OCI-LY3 (cell line): ENCODE results near the gene WDR73.

Experiments used
- H2AFZ ChIP-seq: fragments of 200-600, 300-600 bp; shearing (Covaris generic); 2 replicates; pipeline ENCODE4 v1.6.0; 2014; ENCODE audit warnings: antibody characterized with exemption, low read depth, low read length
- H3K27ac ChIP-seq: fragments of 200-600, 300-600 bp; sonication (generic); 2 replicates; pipeline ENCODE4 v1.5.1; 2014; ENCODE audit warnings: mild to moderate bottlenecking, low read length, moderate library complexity, mixed read lengths
- H3K27me3 ChIP-seq: fragments of 200-600, 300-600 bp; sonication (generic); 2 replicates; pipeline ENCODE4 v1.6.1; 2014; ENCODE audit warnings: low read depth, low read length, mixed read lengths
- H3K36me3 ChIP-seq: fragments of 200-600, 300-600 bp; sonication (generic); replicated peaks from 2 replicates; pipeline ENCODE3; 2014; ENCODE audit warnings: low read depth, low read length, mixed read lengths
- H3K4me1 ChIP-seq: fragments of 300-600, 200-600 bp; sonication (generic); 2 replicates; pipeline ENCODE4 v1.6.1; 2014; ENCODE audit warnings: low read length, mixed read lengths
- H3K4me2 ChIP-seq: fragments of 200-600, 300-600 bp; sonication (generic); 2 replicates; pipeline ENCODE4 v1.6.1; 2014; ENCODE audit warnings: low read length, mixed read lengths
- H3K4me3 ChIP-seq: fragments of 300-600, 200-600 bp; sonication (generic); 2 replicates; pipeline ENCODE4 v1.5.1; 2014; ENCODE audit warnings: antibody characterized with exemption, mild to moderate bottlenecking, low read length, moderate library complexity
- H3K79me2 ChIP-seq: fragments of 300-600, 200-600 bp; shearing (Covaris generic); 2 replicates; pipeline ENCODE4 v1.6.1; 2014; ENCODE audit warnings: mild to moderate bottlenecking, low read length, mixed read lengths
- H3K9ac ChIP-seq: fragments of 300-600, 200-600 bp; shearing (Covaris generic); 2 replicates; pipeline ENCODE4 v1.6.0; 2014; ENCODE audit warnings: mild to moderate bottlenecking, low read length, moderate library complexity
- H3K9me3 ChIP-seq: fragments of 200-600, 300-600 bp; shearing (Covaris generic); 2 replicates; pipeline ENCODE4 v1.6.1; 2014; ENCODE audit warnings: low read length, mixed read lengths; ENCODE audit not compliant: insufficient read depth
- H4K20me1 ChIP-seq: fragments of 200-600, 300-600 bp; sonication (generic); 2 replicates; pipeline ENCODE4 v1.6.1; 2016; ENCODE audit warnings: low read length, mixed read lengths; ENCODE audit not compliant: insufficient read depth
- EZH2phosphoT487 ChIP-seq: fragments of 200-600 bp; shearing (Covaris generic); IDR thresholded peaks from 2 replicates; pipeline ENCODE4 v1.6.1; 2018; ENCODE audit warnings: antibody characterized with exemption, mixed run types, low read depth
- TF ChIP-seq, protein P1 (sequence below): fragments of 200-600, 300-600 bp; sonication (generic); IDR thresholded peaks from 2 replicates; pipeline ENCODE4 v1.5.1; 2014; ENCODE audit warnings: antibody characterized with exemption, low read length, low read depth

The WDR73 gene

DNA sequence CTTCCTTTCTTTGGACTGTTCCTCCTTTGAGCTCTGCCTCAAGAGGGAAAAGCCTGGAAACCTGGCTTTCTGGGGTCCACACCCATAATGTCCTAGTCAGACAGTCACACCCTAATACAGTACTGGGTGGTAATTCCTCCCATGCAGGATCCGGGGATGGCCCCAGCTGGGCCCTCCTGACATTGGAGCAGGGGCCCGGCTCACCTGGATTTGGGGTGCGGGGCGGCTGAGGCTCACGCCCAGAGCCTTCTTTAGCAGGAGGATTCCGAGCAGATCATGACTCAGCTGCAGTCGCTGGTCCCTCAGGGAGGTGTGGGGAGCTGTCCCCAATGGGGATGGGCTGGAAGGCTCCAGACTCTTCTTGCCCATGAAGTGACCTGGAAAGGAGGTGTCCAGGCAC, 2.9 kb upstream of the WDR73 start:
- Histone ChIP-seq H3K27ac (no peak overlapping the region), H3K36me3 (peaks cover 5% of the 10 kb centered on the region), H3K4me2 (peak overlapping the region; percentile 90), H3K79me2 (peaks cover 20% of the 10 kb centered on the region), H2AFZ (no peak overlapping the region), H3K4me1 (peaks cover 27% of the 10 kb centered on the region), H3K9me3 (no peaks in the 10 kb centered on the region), H3K4me3 (peak overlapping the region; percentile 83), H4K20me1 (no peaks in the 10 kb centered on the region), H3K9ac (no peak overlapping the region), H3K27me3 (no peaks in the 10 kb centered on the region)
- TF ChIP-seq, protein P1, sequence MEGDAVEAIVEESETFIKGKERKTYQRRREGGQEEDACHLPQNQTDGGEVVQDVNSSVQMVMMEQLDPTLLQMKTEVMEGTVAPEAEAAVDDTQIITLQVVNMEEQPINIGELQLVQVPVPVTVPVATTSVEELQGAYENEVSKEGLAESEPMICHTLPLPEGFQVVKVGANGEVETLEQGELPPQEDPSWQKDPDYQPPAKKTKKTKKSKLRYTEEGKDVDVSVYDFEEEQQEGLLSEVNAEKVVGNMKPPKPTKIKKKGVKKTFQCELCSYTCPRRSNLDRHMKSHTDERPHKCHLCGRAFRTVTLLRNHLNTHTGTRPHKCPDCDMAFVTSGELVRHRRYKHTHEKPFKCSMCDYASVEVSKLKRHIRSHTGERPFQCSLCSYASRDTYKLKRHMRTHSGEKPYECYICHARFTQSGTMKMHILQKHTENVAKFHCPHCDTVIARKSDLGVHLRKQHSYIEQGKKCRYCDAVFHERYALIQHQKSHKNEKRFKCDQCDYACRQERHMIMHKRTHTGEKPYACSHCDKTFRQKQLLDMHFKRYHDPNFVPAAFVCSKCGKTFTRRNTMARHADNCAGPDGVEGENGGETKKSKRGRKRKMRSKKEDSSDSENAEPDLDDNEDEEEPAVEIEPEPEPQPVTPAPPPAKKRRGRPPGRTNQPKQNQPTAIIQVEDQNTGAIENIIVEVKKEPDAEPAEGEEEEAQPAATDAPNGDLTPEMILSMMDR, result no peak
- TF ChIP-seq EZH2phosphoT487, result no peak

DNA sequence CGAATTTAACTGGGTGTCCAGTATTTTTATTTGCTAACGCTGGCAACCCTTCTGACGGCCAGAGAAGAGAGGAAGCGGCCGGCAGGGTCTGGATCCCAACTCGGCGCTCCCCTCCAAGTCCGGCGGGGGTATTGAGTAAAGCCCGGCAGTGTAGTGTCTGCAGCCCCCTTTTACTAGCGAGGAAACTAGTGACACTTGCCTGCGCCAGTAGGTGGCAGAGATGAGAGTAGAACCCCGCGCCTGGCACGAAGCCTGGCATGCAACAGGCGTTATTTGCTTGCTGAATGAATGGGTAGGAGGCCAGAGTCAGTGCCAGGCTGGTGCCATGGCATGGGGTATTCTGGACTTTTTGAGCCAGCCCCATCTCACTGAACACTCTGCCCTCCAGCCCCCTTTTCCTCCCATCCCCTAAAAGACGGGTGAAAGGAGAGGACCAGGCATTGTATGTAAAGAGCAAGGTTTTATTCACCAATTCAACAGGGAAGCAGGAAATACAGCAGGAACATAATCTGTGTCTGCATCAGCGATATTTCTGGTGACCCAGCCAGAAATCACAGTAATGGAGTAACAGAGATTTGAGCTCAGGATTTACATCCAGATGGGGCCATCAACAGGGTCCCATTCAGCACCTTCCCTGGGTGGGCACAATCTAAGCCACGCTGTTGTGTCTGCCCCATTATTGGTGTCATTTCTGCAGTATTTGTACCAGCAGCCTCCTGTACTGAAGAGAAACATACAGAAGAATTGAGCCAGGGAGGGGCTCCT, 788 bp upstream of the WDR73 start:
- TF ChIP-seq, protein P1, result peak; percentile 78
- no peak for TF ChIP-seq EZH2phosphoT487
- H3K9ac ChIP-seq, result peak overlapping the region; percentile 86
- peaks cover 27% of the 10 kb centered on the region for H3K4me1 ChIP-seq
- no peaks in the 10 kb centered on the region for H4K20me1 ChIP-seq
- H3K36me3 ChIP-seq, result peaks cover 11% of the 10 kb centered on the region
- peaks cover 20% of the 10 kb centered on the region for H3K79me2 ChIP-seq
- no peaks in the 10 kb centered on the region for H3K9me3 ChIP-seq
- peak overlapping the region; percentile 100 for H3K4me2 ChIP-seq
- peak overlapping the region; percentile 91 for H3K4me3 ChIP-seq
- H3K27me3 ChIP-seq, result no peaks in the 10 kb centered on the region
- H2AFZ ChIP-seq, result peak overlapping the region; percentile 74
- peak overlapping the region; percentile 51 for H3K27ac ChIP-seq

DNA sequence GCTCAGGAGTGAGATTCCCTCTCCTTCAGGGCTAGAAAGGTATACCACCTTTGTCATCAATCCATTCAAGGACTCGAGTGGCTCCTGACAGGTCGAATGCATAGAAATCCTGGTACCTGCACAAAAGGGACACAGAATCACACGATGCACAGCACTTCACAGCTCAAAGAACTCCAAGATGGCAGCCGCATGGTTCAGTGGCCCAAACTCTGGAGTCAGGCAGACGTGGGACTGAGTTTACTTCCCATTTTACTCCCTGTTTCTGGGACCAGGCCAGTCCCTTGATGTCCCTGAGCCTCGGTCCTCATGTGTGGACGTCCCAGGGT, 536 bp downstream of the WDR73 start:
- H3K4me3 ChIP-seq, result peak overlapping the region; percentile 91
- H3K36me3 ChIP-seq, result peaks cover 21% of the 10 kb centered on the region
- no peak for TF ChIP-seq EZH2phosphoT487
- TF ChIP-seq, protein P1, result no peak
- peak overlapping the region; percentile 73 for H2AFZ ChIP-seq
- peaks cover 19% of the 10 kb centered on the region for H3K4me1 ChIP-seq
- no peaks in the 10 kb centered on the region for H4K20me1 ChIP-seq
- H3K27ac ChIP-seq, result peak overlapping the region; percentile 58
- H3K27me3 ChIP-seq, result no peaks in the 10 kb centered on the region
- peak overlapping the region; percentile 100 for H3K4me2 ChIP-seq
- peaks cover 20% of the 10 kb centered on the region for H3K79me2 ChIP-seq
- no peaks in the 10 kb centered on the region for H3K9me3 ChIP-seq
- H3K9ac ChIP-seq, result peak overlapping the region; percentile 86

DNA sequence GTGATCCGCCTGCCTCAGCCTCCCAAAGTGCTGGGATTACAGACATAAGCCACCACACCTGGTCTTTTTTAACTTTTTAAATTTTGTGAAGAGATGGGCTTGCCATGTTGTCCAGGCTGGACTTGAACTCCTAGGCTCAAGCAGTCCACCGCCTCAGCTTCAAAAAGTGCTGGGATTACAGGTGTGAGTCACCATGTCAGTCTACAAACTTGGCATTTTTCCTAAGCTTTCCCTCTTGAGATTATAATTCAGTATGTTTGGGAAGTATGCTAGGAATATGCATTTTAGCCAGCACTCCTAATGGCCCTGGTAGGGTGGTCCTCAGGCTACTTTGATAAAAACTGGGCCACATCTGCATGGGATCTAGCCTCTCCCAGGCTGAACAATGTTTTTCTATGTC, 4.4 kb downstream of the WDR73 start:
- TF ChIP-seq, protein P1, result no peak
- TF ChIP-seq EZH2phosphoT487, result no peak
- Histone ChIP-seq H3K4me3 (no peak overlapping the region), H4K20me1 (no peaks in the 10 kb centered on the region), H3K27me3 (no peaks in the 10 kb centered on the region), H3K4me1 (peaks cover 7% of the 10 kb centered on the region), H3K9me3 (no peaks in the 10 kb centered on the region), H3K79me2 (peaks cover 20% of the 10 kb centered on the region), H3K36me3 (peaks cover 51% of the 10 kb centered on the region), H3K4me2 (no peak overlapping the region), H2AFZ (no peak overlapping the region), H3K27ac (no peak overlapping the region), H3K9ac (no peak overlapping the region)
